Measurements from ENCODE around the gene PIGK. TPM values are rescaled to one million over a fixed set of nuclear protein-coding genes. Genes with fewer than 3 reads are reported as not detected.

Gene PIGK
- total and polyA plus RNA-seq, 11 donors = 6.2 to 42.4 (median 27.0) TPM

DNA sequence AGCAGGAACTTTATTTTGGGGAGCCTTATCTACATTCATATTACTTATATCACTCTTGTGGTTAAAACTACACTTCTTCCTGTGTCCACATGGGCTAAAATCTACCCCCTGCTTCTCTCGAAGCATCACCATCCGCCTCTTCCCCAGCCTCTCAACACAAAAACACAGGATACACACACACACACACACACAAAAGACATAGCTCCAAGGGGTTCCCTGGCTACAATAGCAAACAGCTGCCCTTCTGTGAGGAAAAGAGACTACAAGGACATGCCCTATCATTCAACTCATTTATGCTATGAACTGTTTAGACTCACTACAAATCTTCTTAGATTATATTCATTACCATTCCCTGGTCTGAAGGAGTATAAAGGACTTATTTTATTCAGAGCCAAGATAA, 155.0 kb downstream of the PIGK start:
- H3K27me3 ChIP-seq = peaks cover 0 to 13% (median 0%) of the 10 kb centered on the region in 9 donors
- 78 to 89% (median 83%) methylated on average over 2 of the region's 2 CpGs for WGBS, 4 donors
- intact Hi-C loops (cut with DNase I) = no loop called here
- H3K9me3 ChIP-seq = no peaks in the 10 kb centered on the region
- TF ChIP-seq POLR2A (IDR thresholded peaks at IDR 0.05) = no peak
- TF ChIP-seq, protein P1, sequence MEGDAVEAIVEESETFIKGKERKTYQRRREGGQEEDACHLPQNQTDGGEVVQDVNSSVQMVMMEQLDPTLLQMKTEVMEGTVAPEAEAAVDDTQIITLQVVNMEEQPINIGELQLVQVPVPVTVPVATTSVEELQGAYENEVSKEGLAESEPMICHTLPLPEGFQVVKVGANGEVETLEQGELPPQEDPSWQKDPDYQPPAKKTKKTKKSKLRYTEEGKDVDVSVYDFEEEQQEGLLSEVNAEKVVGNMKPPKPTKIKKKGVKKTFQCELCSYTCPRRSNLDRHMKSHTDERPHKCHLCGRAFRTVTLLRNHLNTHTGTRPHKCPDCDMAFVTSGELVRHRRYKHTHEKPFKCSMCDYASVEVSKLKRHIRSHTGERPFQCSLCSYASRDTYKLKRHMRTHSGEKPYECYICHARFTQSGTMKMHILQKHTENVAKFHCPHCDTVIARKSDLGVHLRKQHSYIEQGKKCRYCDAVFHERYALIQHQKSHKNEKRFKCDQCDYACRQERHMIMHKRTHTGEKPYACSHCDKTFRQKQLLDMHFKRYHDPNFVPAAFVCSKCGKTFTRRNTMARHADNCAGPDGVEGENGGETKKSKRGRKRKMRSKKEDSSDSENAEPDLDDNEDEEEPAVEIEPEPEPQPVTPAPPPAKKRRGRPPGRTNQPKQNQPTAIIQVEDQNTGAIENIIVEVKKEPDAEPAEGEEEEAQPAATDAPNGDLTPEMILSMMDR (IDR thresholded peaks at IDR 0.05) = no peak
- DNase-seq (no peak), ATAC-seq (no peak)
- H3K36me3 ChIP-seq = no peaks in the 10 kb centered on the region
- no peak overlapping the region for H3K27ac ChIP-seq
- no peak overlapping the region for H3K4me3 ChIP-seq
- H3K4me1 ChIP-seq = no peaks in the 10 kb centered on the region

DNA sequence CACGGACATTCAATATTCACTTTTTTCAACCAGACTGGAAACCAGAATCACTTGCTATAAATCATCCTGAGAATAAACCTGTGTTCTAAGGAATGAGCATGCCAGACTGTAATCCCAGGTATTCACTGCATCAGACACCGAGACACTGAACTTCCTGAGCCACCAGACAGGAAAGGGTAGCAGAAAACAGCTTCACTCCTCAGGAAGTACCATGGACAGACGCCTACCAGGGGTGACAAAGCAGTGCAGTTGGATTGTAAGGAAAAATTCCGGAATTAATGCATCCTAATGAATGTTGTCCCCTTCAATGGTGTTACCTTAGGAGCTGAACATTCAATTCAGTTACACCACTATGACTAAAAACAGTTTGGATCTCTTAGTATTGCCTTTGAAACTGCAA, 156.1 kb downstream of the PIGK start:
- Histone ChIP-seq H3K36me3 (no peaks in the 10 kb centered on the region), H3K27me3 (peaks cover 0 to 13% (median 0%) of the 10 kb centered on the region in 9 donors), H3K4me1 (no peaks in the 10 kb centered on the region), H3K9me3 (no peaks in the 10 kb centered on the region), H3K27ac (no peak overlapping the region), H3K4me3 (no peak overlapping the region)
- intact Hi-C loops (cut with DNase I) = no loop called here
- 51 to 65% (median 55%) methylated on average over 4 of the region's 4 CpGs for WGBS, 4 donors
- TF ChIP-seq, protein P1 (IDR thresholded peaks at IDR 0.05) = no peak
- TF ChIP-seq POLR2A (IDR thresholded peaks at IDR 0.05) = no peak
- DNase-seq (no peak), ATAC-seq (no peak)

DNA sequence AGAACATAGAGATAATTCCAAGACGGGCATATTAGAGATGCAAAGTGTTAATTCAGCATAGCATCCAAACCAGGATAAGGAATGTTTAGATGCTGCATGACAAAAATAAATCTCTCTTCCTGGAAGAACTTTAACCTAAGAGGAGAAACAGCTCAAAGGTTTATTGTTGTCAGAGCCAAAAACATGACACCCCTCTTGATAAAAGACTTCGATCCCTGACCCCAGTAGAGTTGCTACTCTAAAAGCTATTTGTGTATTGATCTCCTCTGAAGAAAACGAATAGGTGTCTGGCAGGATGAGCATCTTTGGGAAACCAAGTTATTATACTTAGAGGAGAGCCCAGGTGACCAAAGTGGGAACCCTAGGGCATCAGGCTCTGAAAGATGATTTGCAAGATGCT, 158.1 kb downstream of the PIGK start:
- 67 to 79% (median 70%) methylated on average over 3 of the region's 3 CpGs for WGBS, 4 donors
- no peak overlapping the region for H3K4me3 ChIP-seq
- H3K27ac ChIP-seq = no peak overlapping the region
- TF ChIP-seq POLR2A (IDR thresholded peaks at IDR 0.05) = no peak
- no peaks in the 10 kb centered on the region for H3K36me3 ChIP-seq
- no peaks in the 10 kb centered on the region for H3K4me1 ChIP-seq
- H3K27me3 ChIP-seq = peaks cover 0 to 13% (median 0%) of the 10 kb centered on the region in 9 donors
- intact Hi-C loops (cut with DNase I) = no loop called here
- H3K9me3 ChIP-seq = no peaks in the 10 kb centered on the region
- ATAC-seq = no peak
- DNase-seq = no peak

DNA sequence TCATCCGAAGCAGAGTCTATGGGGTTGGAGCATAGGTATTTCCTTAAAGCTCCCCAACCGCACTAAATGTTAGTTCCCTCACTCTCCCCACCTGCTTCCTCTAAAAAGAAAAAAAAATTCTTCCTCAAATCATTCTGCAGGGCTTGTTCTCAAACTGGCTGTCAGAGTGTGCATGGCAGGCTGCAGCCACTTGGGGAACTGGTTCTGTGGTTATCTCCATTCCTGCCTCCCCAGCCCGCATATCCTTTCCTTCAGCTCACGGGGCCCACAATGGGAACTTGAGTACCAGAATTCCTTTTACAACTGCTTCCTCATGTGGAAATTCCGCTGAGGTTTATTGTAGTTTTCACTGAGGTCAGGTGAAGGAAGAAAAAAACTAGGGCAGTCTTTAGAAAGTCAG, 159.2 kb downstream of the PIGK start:
- H3K9me3 ChIP-seq = no peaks in the 10 kb centered on the region
- H3K4me3 ChIP-seq = no peak overlapping the region
- peaks cover 0 to 13% (median 0%) of the 10 kb centered on the region in 9 donors for H3K27me3 ChIP-seq
- 37 to 53% (median 52%) methylated on average over 5 of the region's 5 CpGs for WGBS, 4 donors
- intact Hi-C loops (cut with DNase I) = no loop called here
- no peak overlapping the region for H3K27ac ChIP-seq
- ATAC-seq (no peak), DNase-seq (no peak)
- TF ChIP-seq, protein P1 (IDR thresholded peaks at IDR 0.05) = no peak
- no peak for TF ChIP-seq POLR2A (IDR thresholded peaks at IDR 0.05)
- H3K4me1 ChIP-seq = no peaks in the 10 kb centered on the region
- no peaks in the 10 kb centered on the region for H3K36me3 ChIP-seq

DNA sequence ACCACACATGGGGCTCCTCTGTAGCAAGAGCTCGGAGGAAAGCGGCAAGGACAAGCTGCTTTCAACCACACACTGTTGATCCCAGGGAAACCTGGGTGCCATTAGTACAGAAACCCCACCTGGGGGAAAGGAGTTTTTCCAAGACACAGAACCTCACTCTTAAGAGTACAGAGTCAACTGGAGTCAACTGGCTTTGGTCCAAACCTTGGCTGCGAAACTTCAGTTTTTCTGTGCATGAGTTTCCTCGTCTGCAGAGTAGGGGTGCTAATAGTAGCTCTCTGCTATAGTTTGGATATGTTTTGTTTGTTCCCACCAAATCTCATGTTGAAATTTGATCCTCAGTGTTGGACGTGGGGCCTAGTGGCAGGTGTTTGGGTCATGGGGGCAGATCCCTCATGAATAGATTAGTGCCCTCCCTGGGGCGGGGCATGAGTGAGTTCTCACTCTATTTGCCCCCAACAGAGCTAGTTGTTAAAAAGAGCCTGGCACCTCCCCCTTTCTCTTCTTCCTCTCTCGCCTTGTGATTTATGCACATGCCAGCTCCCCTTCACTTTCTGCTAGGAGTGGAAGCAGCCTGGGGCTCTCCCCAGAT, 161.1 kb downstream of the PIGK start:
- intact Hi-C loops (cut with DNase I) = no loop called here

More for the DNA sequence above, 161.1 kb downstream of the PIGK start:
- DNase-seq (no peak), ATAC-seq (no peak)
- Histone ChIP-seq H3K4me1 (no peaks in the 10 kb centered on the region), H3K9me3 (no peaks in the 10 kb centered on the region), H3K27me3 (peaks cover 0 to 13% (median 0%) of the 10 kb centered on the region in 9 donors), H3K27ac (no peak overlapping the region), H3K4me3 (no peak overlapping the region), H3K36me3 (no peaks in the 10 kb centered on the region)
- 69 to 75% (median 72%) methylated on average over 7 of the region's 7 CpGs for WGBS, 4 donors
- TF ChIP-seq, protein P1 (IDR thresholded peaks at IDR 0.05) = no peak
- no peak for TF ChIP-seq POLR2A (IDR thresholded peaks at IDR 0.05)

Measured in heart left ventricle (tissue), 16 donors.